HG03097 (cell line): Measurements from ENCODE around the gene UBE2L3.
"Not testable (repeated sequence)": the region's sequence is repeated elsewhere in the genome, so short reads cannot be mapped to it uniquely, and the experiment has no call there.

Experiments
- ATAC-seq: cut with Tn5 transposase; IDR thresholded peaks from one replicate; pipeline ENCODE4 v1.9.1; 2021; ENCODE audit not compliant: unreplicated experiment, low FRiP score

UBE2L3 gene

GRCh38 chr22:21567456-21568346 is at the start of gene UBE2L3:
Gene UBE2L3, plus strand, starts transcription at chr22:21567714. Its CDS starts 31 bp downstream, at chr22:21567745.
- no peak for ATAC-seq

DNA sequence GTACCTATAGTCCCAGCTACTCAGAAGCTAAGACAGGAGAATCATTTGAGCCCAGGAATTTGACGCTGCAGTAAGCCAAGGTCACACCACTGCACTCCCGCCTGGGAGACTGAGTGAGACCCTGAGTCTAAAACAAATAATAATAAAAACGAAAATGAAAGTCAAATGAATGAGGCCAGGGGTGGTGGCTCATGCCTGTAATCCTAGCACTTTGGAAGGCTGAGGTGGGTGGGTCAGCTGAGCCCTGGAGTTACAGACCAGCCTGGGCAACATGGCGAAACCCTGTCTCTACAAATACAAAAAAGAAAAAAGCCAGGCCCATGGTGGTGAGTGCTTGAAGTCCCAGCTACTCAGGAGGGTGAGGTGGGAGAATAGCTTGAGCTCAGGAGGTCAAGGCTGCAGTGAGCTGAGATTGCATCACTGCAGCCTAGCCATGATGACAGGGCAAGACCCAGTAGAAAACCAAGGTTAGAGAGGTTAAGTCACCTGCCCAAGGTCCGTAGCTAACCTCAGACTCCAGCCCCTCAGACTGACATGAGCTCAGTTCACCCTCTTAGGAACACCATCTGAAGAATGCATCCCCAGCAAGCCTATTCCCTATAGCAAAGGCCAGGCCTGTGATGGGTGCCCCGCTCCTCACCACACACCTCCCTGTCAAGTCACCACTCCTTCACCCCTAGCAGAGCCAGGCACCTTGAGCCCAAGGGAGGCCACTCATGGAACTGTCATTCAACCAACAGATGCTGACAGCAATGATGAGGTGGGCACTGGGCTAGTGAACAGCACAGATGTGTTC is 40.6 kb upstream of the UBE2L3 start:
- not testable (repeated sequence) for ATAC-seq

DNA sequence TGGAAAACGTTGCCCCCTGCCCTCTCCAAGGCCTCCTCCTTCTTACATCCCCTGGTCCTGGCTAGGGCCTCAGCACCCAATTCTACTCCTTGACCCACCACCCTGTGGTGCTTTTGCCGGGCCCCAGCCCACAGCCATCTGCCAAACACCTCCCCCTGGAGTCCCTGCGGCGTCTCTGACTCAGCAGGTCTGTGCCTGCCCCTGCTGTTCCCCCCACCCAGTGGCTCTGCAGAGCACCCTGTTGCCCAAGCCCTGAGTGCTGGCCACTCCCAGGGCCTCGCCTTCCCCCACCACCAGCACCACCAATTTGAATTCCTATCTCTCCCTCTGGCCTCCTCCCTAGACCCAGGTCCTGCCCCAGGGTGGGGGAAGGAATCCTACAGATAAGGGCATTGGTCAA is 36.0 kb upstream of the UBE2L3 start:
- not testable (repeated sequence) for ATAC-seq

DNA sequence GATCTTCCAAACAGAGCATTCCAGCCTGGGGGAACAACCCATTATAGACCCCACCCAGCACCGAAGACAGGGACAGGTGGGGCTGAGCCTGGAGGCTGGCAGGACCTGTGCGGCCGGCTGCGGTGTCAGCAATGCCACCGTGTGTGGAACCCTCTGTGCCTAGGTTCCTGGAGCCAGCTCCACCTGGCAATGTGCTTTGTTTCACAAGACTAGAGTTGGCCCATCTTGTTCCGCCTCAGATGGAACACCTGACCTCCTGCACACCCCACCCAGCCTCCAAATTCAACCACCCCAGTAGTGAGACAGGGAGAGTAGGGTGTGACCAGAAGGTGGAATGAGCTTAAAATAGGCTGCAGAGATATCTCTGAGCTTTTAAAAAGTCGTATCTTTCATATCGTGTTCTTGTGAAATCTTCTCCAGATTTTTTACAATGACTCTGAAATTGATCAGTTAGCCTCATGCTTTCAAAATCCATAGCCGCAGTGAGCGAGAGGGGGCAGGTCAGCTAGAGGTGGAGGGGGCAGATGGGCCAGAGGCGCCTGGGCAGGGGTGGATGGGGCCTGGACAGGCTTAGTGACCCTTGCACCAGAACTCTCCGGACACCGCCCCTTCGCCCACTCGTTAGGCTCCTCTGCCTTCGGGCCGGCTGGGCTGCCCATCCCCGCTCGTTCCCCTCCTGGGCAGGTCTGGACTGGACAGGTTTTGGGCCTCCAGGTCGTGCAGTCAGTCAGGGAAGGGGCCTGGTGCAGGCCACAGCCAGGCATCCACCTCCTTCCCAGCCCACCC is 34.5 kb upstream of the UBE2L3 start:
- not testable (repeated sequence) for ATAC-seq

- ATAC-seq, result not testable (repeated sequence)
Measured at GRCh38 chr22:21539862-21540261, 27.7 kb upstream of the UBE2L3 start.

DNA sequence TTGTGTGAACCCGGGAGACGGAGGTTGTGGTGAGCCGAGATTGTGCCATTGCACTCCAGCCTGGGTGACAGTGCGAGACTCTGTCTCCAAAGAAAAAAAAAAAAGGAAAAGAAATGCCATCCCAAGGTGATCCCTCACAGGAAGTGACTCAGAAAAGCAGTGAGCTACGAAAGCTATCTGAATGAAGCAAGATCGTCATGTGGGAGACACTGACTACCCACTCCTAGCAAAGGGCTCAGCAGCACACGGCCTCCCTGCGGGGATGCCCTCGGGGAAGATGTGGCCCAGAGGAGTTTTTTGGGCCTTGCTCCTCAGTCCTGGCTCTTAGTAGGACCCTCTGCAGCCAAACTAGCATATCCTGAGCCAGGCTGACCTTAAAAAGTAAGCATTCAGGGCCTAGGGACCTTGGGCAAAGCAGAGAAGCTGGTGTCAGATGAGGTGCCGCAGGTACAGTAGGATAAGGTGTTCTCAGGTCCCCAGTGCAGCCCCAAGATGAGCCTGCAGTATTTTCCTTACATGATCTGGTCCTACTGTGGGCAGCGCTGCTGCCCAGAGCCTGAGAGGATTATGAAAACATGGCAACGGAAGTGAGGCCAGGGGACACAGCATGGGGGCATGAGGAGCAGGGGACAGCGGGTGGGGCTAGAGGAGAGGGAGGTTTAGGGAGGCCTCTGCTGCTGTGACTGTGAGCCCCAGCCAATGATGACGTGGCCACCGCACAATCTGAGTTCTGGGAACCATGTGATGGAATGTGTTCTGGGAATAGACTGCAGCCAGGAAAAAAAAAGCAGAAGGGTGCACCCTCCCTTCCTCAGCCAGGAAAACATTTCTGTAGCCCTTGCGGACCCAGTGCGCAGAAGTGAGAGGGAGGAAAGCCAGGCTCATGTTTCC is 22.8 kb upstream of the UBE2L3 start:
- ATAC-seq, result not testable (repeated sequence)

DNA sequence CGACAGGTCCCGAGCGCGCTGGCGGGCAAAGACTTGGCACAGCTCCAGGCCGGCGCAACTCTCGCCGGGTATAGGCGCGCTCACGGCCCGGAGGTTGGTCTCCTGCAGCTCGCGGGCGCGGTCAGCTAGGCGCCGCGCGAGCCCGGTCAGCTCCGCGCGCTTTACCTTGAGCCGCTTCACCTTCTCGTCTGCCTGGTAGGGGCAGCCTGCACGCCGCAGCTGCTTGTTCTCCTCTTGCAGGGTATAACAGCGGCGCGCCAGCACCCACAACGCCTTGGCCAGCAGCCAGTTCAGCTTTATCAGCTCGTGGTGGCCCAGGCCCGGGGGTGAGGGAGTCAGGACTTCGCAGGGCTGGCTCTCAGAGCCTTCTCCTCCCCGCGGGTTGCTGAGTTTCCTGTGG is 18.0 kb upstream of the UBE2L3 start:
- not testable (repeated sequence) for ATAC-seq

GRCh38 chr22:21550008-21550677 is 17.4 kb upstream of the UBE2L3 start:
- peak; percentile 76 for ATAC-seq

GRCh38 chr22:21550678-21551047 is 16.9 kb upstream of the UBE2L3 start:
- peak; percentile 26 for ATAC-seq

GRCh38 chr22:21551361-21551760 is 16.2 kb upstream of the UBE2L3 start, which contains the start of gene RIMBP3C:
Gene RIMBP3C, minus strand, starts transcription at chr22:21551461. Its CDS starts 485 bp downstream, at chr22:21550976.
- not testable (repeated sequence) for ATAC-seq

GRCh38 chr22:21559345-21560125 is 8.0 kb upstream of the UBE2L3 start:
- not testable (repeated sequence) for ATAC-seq

GRCh38 chr22:21560657-21561056 is 6.9 kb upstream of the UBE2L3 start:
- not testable (repeated sequence) for ATAC-seq

DNA sequence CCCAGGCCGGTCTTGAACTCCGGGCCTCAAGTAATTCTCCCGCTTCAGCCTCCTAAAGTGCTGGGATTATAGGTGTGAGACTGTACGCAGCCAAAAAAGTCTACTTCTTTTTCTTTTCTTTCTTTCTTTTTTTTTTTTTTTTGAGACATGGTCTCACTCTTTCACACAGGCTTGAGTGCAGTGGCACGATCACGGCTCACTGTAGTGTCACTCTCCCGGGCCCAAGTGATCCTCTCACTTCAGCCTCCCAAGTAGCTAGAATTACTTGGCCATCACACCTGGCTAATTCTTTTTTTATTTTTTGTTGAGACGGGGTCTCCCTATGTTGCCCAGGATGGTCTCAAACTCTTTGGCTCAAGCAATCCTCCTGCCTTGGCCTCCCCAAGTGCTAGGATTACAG is 3.6 kb upstream of the UBE2L3 start:
- no peak for ATAC-seq

DNA sequence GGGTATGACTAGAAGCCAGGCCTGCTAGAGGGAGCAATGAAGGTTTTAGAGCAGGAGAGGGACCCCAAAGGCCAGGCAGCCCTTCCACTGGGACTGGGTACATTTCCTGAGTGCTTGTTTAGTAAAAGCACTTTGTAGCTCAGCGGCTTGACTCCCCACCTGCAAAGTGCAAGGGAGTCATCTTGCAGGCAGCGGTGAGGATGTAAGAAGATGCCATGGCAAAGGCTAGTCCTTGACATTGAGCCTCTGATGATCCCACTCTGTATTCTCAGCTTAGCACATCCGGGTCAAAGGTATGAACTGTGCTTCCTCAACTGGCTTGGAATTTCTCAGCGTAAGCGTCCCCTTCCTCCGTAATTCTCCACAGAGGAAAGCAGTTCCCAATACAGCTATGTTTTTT is 3.1 kb upstream of the UBE2L3 start:
- ATAC-seq, result no peak

DNA sequence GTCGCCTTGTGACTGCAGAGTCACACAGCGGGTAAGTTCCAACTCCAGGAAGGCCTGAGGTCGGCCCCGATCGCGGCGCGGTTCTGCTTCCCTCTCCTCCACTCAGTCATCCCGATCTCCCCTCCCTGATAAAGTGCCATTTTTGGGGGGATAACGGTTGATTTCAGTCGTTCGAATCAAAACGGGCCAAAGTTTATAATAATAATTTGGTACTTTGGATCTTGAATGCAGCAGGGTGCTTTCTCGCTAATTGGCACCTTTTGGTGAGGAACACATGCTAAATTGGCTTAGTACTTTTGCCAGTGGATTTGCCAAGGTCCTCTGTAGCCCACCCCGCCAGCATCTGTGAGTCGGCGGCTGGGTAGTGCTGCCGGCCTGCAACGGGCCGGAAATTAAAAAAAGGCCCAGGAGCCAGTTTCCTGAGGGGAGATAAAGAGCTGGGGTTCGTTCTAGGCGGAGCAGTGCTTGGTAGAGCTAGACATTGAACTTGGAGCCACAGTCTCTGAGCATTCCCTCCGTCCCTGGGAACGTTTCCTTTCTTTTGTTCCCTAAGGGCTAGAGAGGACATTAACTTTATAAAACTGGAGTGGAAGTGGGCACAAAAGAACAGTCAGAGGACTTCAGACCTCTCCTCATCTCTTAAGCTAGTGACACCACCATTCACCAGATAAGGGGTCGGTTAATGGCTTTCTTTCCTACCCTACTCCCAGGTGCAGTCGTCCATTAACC is 997 bp downstream of the UBE2L3 start:
- no peak for ATAC-seq

DNA sequence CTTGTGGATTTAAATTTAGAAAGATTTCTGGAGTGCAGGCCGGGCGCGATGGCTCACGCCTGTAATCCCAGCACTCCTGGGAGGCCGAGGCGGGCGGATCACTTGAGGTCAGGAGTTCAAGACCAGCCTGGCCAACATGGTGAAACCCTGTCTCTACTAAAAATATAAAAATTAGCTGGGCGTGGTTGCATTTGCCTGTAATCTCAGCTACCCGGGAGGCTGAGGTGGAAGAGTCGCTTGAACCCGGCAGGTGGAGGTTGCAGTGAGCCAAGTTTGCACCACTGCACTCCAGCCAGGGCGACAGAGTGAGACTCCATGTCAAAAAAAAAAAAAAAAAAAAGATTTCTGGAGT is 1.5 kb downstream of the UBE2L3 start:
- ATAC-seq, result not testable (repeated sequence)

- no peak for ATAC-seq
Measured at GRCh38 chr22:21569459-21570170, 2.1 kb downstream of the UBE2L3 start.
